Upper lobe of left lung (tissue), 4 donors: ENCODE data around the gene ALKBH4.

Experiments used
- CTCF ChIP-seq, 6 experiments: fragments of 450-650 bp in 4 of 6; fragments of 200-600 bp in 2 of 6; sonication (generic) in 2 of 6; IDR thresholded peaks; one replicate each; pipeline ENCODE4 v1.5.1; 2016 to 2019; ENCODE audit warnings: antibody characterized with exemption in 6 of 6
- EP300 ChIP-seq, 4 donors: sonication (generic); formaldehyde crosslinking; IDR thresholded peaks; one replicate each; pipeline ENCODE4 v1.5.1; 2017; ENCODE audit warnings: antibody characterized with exemption in 4 of 4, control low read depth in 2 of 4
- POLR2A ChIP-seq, 4 donors: fragments of 450-650 bp; IDR thresholded peaks; one replicate each; pipeline ENCODE4 v1.5.1; 2016 to 2017; ENCODE audit warnings: antibody characterized with exemption in 4 of 4, mild to moderate bottlenecking in 2 of 4
- POLR2AphosphoS5 ChIP-seq, 2 donors: sonication (generic); formaldehyde crosslinking; IDR thresholded peaks; one replicate each; pipeline ENCODE4 v1.5.1; 2017; ENCODE audit warnings: antibody characterized with exemption in 2 of 2

- TF ChIP-seq CTCF (IDR thresholded peaks at IDR 0.05) (no peak), POLR2AphosphoS5 (IDR thresholded peaks at IDR 0.05) (no peak), POLR2A (IDR thresholded peaks at IDR 0.05) (no peak), EP300 (IDR thresholded peaks at IDR 0.05) (no peak)
Measured at GRCh38 chr7:102416406-102416805, 48.3 kb downstream of the ALKBH4 start.
